DND-41 (cell line): ENCODE results near the gene HTT.
A peak's percentile ranks its signal among the peaks of the same experiment; 100 is the strongest.

Experiments
- ATAC-seq: fragments of 200-7000 bp; cut with Tn5 transposase; 3 replicates; pipeline ENCODE4 v1.9.1; 2021; ENCODE audit warnings: low read depth; ENCODE audit not compliant: insufficient read depth
- DNase-seq: peaks from one replicate; pipeline ENCODE4 v3.0.0-alpha.2; 2020
- H2AFZ ChIP-seq: 2 replicates; pipeline ENCODE4 v1.6.0; 2012; ENCODE audit warnings: low read depth, low read length
- H3K27ac ChIP-seq: 2 replicates; pipeline ENCODE4 v1.5.1; 2012; ENCODE audit warnings: low read length, inconsistent platforms
- H3K27me3 ChIP-seq: fragments of 200-600 bp; sonication (generic); 2 replicates; pipeline ENCODE4 v1.6.0; 2012; ENCODE audit warnings: low read length, mild to moderate bottlenecking, inconsistent platforms; ENCODE audit not compliant: insufficient read depth, poor library complexity
- H3K36me3 ChIP-seq: 2 replicates; pipeline ENCODE4 v1.5.1; 2012; ENCODE audit warnings: low read length, inconsistent platforms; ENCODE audit not compliant: insufficient read depth
- H3K4me1 ChIP-seq: 2 replicates; pipeline ENCODE4 v1.5.1; 2012; ENCODE audit warnings: mild to moderate bottlenecking, low read length; ENCODE audit not compliant: insufficient read depth
- H3K4me2 ChIP-seq: 2 replicates; pipeline ENCODE4 v1.6.0; 2012; ENCODE audit warnings: mild to moderate bottlenecking, moderate library complexity, low read length, inconsistent platforms; ENCODE audit not compliant: insufficient read depth
- H3K4me3 ChIP-seq, 2 experiments: fragments of 200-600 bp in 1 of 2; shearing (Covaris generic) in 1 of 2; 2 replicates each; pipeline ENCODE4 v1.5.1; 2012 to 2016; ENCODE audit warnings: inconsistent platforms in 2 of 2, low read length in 2 of 2, mild to moderate bottlenecking in 2 of 2, low read depth in 1 of 2, moderate library complexity in 1 of 2
- H3K79me2 ChIP-seq: 2 replicates; pipeline ENCODE4 v1.6.0; 2012; ENCODE audit warnings: low read length, inconsistent platforms; ENCODE audit not compliant: insufficient read depth
- H3K9ac ChIP-seq: 2 replicates; pipeline ENCODE4 v1.6.0; 2012; ENCODE audit warnings: low read depth, mild to moderate bottlenecking, inconsistent platforms, low read length, moderate library complexity
- H3K9me3 ChIP-seq: 2 replicates; pipeline ENCODE4 v1.5.1; 2012; ENCODE audit warnings: low read length, moderate library complexity, mild to moderate bottlenecking, inconsistent platforms; ENCODE audit not compliant: insufficient read depth, severe bottlenecking
- H4K20me1 ChIP-seq: 2 replicates; pipeline ENCODE4 v1.6.0; 2012; ENCODE audit warnings: low read length; ENCODE audit not compliant: insufficient read depth
- EZH2 ChIP-seq: IDR thresholded peaks from 3 replicates; pipeline ENCODE4 v1.6.1; 2012; ENCODE audit warnings: borderline replicate concordance, low read depth, mild to moderate bottlenecking, moderate library complexity, low read length, inconsistent platforms; ENCODE audit not compliant: severe bottlenecking
- TF ChIP-seq, protein P1 (sequence below): IDR thresholded peaks from 2 replicates; pipeline ENCODE4 v1.5.1; 2012; ENCODE audit warnings: borderline replicate concordance, low read length, moderate library complexity, mild to moderate bottlenecking; ENCODE audit not compliant: poor library complexity, severe bottlenecking; ENCODE audit errors: extremely low read depth

HTT gene

DNA sequence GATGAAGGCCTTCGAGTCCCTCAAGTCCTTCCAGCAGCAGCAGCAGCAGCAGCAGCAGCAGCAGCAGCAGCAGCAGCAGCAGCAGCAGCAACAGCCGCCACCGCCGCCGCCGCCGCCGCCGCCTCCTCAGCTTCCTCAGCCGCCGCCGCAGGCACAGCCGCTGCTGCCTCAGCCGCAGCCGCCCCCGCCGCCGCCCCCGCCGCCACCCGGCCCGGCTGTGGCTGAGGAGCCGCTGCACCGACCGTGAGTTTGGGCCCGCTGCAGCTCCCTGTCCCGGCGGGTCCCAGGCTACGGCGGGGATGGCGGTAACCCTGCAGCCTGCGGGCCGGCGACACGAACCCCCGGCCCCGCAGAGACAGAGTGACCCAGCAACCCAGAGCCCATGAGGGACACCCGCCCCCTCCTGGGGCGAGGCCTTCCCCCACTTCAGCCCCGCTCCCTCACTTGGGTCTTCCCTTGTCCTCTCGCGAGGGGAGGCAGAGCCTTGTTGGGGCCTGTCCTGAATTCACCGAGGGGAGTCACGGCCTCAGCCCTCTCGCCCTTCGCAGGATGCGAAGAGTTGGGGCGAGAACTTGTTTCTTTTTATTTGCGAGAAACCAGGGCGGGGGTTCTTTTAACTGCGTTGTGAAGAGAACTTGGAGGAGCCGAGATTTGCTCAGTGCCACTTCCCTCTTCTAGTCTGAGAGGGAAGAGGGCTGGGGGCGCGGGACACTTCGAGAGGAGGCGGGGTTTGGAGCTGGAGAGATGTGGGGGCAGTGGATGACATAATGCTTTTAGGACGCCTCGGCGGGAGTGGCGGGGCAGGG lies 568 bp downstream of the HTT start:
- peaks cover 19% of the 10 kb centered on the region for H4K20me1 ChIP-seq
- H3K4me2 ChIP-seq, result peak overlapping the region; percentile 98
- DNase-seq (peak; percentile 79), ATAC-seq (peak; percentile 20)
- peak overlapping the region; percentile 87 for H2AFZ ChIP-seq
- peaks cover 49% of the 10 kb centered on the region for H3K79me2 ChIP-seq
- H3K27ac ChIP-seq, result peak overlapping the region; percentile 80
- peak overlapping the region; percentile 91 for H3K9ac ChIP-seq
- peak overlapping the region; percentile 98 to 99; a peak in 3 of 4 replicates for H3K4me3 ChIP-seq
- H3K36me3 ChIP-seq, result no peaks in the 10 kb centered on the region
- no peaks in the 10 kb centered on the region for H3K9me3 ChIP-seq
- H3K4me1 ChIP-seq, result peaks cover 28% of the 10 kb centered on the region
- H3K27me3 ChIP-seq, result no peaks in the 10 kb centered on the region
- TF ChIP-seq EZH2, result no peak
- TF ChIP-seq, protein P1, sequence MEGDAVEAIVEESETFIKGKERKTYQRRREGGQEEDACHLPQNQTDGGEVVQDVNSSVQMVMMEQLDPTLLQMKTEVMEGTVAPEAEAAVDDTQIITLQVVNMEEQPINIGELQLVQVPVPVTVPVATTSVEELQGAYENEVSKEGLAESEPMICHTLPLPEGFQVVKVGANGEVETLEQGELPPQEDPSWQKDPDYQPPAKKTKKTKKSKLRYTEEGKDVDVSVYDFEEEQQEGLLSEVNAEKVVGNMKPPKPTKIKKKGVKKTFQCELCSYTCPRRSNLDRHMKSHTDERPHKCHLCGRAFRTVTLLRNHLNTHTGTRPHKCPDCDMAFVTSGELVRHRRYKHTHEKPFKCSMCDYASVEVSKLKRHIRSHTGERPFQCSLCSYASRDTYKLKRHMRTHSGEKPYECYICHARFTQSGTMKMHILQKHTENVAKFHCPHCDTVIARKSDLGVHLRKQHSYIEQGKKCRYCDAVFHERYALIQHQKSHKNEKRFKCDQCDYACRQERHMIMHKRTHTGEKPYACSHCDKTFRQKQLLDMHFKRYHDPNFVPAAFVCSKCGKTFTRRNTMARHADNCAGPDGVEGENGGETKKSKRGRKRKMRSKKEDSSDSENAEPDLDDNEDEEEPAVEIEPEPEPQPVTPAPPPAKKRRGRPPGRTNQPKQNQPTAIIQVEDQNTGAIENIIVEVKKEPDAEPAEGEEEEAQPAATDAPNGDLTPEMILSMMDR, result no peak

DNA sequence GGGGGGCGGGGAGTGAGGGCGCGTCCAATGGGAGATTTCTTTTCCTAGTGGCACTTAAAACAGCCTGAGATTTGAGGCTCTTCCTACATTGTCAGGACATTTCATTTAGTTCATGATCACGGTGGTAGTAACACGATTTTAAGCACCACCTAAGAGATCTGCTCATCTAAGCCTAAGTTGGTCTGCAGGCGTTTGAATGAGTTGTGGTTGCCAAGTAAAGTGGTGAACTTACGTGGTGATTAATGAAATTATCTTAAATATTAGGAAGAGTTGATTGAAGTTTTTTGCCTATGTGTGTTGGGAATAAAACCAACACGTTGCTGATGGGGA lies 1.1 kb downstream of the HTT start:
- peaks cover 54% of the 10 kb centered on the region for H3K79me2 ChIP-seq

DNA sequence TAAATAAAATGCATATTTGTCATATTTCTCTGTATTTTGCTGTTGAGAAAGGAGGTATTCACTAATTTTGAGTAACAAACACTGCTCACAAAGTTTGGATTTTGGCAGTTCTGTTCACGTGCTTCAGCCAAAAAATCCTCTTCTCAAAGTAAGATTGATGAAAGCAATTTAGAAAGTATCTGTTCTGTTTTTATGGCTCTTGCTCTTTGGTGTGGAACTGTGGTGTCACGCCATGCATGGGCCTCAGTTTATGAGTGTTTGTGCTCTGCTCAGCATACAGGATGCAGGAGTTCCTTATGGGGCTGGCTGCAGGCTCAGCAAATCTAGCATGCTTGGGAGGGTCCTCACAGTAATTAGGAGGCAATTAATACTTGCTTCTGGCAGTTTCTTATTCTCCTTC lies 3.3 kb downstream of the HTT start:
- DNase-seq (no peak), ATAC-seq (no peak)
- Histone ChIP-seq H3K27ac (no peak overlapping the region), H3K4me3 (no peak overlapping the region), H2AFZ (no peak overlapping the region), H4K20me1 (peaks cover 25% of the 10 kb centered on the region), H3K79me2 (peaks cover 74% of the 10 kb centered on the region), H3K4me2 (peak overlapping the region; percentile 21; the same call in 1 of the 2 replicates), H3K4me1 (peaks cover 28% of the 10 kb centered on the region), H3K27me3 (no peaks in the 10 kb centered on the region), H3K36me3 (no peaks in the 10 kb centered on the region), H3K9me3 (no peaks in the 10 kb centered on the region), H3K9ac (no peak overlapping the region)
- TF ChIP-seq, protein P1, result no peak
- TF ChIP-seq EZH2, result no peak

More for the DNA sequence above, 1.1 kb downstream of the HTT start:
- Histone ChIP-seq H3K4me3 (peak overlapping the region; percentile 98 to 99; a peak in 3 of 4 replicates), H4K20me1 (peaks cover 19% of the 10 kb centered on the region), H3K27ac (peak overlapping the region; percentile 60), H2AFZ (peak overlapping the region; percentile 34; the same call in 1 of the 2 replicates), H3K9ac (peak overlapping the region; percentile 91), H3K4me1 (peaks cover 28% of the 10 kb centered on the region), H3K36me3 (no peaks in the 10 kb centered on the region), H3K4me2 (peak overlapping the region; percentile 98), H3K27me3 (no peaks in the 10 kb centered on the region), H3K9me3 (no peaks in the 10 kb centered on the region)
- no peak for ATAC-seq
- no peak for DNase-seq
- TF ChIP-seq, protein P1, result no peak
- TF ChIP-seq EZH2, result no peak
